Astrocyte of the hippocampus (primary cell): Measurements from ENCODE around the gene STK36.

Experiments
- DNase-seq: peaks from one replicate; pipeline ENCODE4 v3.0.0; 2011; ENCODE audit warnings: low read depth, low spot score

Gene STK36

DNA sequence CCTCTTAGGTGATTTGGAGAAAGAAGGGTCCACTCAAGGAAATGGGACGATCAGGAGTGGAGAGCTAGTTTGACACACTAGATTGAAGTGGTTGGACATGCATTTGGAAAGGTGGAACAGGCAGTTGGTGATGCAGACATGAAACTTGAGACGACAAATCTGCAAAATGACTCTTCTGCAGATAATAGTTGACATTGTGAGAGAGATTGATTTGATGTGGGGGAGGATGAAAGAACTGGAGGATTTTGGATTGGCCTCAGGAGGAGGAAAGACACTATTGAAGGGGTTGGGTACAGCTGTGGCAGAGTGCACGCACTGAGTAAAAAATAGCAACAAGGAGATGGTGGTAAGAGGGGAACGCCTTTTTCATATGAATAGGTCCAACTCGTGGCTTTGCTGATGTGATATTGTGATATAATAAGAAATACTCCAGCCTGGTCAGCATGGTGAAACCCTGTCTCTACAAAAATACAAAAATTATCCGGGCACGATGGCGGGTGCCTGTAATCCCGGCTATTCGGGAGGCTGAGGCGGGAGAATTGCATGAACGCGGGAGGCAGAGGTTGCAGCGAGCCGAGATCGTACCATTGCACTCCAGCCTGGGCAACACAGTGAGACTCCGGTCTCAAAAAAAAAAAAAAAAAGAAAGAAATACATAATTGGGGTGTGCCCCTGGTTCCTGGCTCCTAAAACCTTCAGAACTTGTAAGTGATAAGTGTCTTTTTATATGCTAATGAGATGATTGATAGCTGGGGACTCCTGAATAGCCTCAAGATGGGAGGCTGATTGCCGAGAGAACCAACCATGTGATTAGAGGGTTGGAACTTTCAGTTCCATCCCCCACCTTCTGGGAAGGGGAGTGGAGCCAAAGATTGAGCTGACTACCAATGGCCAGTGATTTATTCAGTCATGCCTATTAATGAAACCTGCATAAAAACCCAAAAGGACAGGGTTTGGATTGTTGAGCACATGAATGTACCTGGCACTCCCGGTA, 48.5 kb downstream of the STK36 start:
- DNase-seq = no peak

- no peak for DNase-seq
These were observed 49.6 kb downstream of the STK36 start for GRCh38 chr2:218721488-218721887.

GRCh38 chr2:218721934-218722333, 50.0 kb downstream of the STK36 start:
- no peak for DNase-seq

GRCh38 chr2:218722419-218722818, 50.5 kb downstream of the STK36 start:
- no peak for DNase-seq

- DNase-seq = no peak
These were observed 51.2 kb downstream of the STK36 start for GRCh38 chr2:218722876-218723785.

DNA sequence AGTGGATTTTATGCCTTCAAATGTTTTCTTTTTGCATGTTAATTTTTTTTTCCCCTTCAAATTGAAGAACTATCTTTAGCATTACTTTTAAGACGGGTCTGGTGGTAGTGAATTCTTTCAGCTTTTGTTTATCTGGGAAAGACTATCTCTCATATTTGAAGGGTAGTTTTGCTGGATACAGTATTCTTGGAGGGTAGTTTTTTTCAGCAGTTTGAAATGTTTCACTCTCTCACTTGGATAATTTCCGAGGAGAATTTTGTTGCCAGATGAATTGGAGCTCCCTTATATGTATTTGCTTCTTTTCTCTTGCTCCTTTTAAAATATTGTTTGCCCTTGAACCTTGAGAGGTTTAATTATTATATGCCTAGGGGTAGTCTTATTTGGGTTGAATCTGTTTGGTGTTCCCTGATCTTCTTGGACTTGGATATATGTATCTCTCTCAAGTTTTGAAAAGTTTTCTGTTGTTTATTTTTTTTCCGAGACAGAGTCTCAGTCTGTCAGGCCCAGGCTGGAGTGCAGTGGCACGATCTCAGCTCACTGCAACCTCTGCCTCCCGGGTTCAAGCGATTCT, 54.2 kb downstream of the STK36 start:
- no peak for DNase-seq

DNA sequence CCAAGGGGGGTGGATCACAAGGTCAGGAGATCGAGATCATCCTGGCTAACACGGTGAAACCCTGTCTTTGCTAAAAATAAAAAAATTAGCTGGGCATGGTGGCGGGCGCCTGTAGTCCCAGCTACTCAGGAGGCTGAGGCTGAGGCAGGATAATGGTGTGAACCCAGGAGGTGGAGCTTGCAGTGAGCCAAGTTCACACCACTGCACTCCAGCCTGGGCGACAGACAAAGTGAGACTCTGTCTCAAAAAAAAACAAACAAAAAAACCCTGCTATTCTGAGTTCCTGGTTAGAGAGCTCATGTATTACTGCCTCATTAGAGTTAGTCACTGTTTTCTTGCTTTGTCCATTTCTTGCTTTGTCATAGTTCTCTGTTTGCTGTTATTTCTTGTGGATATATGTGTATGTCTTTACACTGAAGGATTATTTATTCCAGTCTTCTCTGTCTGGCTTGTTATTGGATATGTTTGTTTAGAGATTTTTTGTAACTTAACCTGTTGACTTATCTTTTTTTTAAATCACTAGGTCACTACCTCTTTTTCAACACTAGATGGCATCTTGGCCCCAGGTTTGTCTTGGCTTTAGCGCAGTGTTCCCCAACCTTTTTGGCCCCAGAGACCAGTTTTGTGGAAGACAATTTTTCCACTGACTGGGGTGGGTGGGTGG, 55.7 kb downstream of the STK36 start:
- no peak for DNase-seq

DNA sequence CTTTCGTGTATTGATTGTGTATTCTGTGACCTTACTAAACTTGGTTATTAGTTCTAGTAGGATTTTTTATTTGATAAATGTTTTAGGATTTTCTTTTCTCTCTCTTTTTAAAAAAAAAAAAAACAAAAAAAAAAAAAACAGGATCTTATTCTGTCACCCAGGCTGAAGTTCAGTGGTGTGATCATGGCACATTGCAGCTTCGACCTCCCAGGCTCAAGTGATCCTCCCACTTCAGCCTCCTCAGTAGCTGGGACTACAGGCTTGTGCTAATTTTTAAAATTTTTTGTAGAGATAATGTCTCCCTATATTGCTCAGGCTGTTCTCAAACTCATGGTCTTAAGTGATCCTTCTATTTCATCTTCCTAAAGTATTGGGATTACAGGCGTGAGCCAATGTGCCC, 57.8 kb downstream of the STK36 start:
- DNase-seq = no peak

DNA sequence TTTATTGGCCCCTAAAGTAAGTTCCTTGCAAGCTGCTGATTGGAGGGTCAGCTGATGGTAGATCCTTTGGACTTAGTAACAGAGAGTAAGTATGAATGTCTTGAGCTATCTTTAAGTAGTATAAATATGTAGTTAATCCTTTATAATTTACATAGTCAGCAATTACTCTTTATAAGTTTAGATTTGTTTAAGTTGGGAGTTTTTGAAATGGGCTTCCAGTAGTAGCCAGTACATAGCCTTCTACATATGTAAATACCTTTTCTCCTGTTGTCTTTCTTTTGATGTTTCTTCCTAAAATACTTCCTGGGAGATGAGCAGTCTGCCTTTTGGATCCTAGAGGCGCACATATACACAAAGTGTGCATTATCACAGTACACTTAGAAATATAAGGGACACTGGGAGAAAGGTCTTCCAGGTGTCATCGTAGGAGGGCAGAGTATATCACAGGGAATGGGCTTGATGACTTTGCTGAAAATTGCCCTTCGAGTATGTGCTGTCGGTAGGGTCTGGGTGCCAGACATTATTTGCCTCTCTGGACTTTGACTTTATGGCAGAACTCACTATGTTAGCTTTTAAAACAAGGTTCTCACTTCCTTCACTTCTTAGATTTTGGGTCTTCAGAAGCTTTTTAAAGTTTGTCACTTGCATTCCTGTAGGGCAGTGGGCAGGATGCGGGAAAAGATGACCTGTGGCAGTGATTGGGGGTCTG, 60.3 kb downstream of the STK36 start:
- no peak for DNase-seq

DNA sequence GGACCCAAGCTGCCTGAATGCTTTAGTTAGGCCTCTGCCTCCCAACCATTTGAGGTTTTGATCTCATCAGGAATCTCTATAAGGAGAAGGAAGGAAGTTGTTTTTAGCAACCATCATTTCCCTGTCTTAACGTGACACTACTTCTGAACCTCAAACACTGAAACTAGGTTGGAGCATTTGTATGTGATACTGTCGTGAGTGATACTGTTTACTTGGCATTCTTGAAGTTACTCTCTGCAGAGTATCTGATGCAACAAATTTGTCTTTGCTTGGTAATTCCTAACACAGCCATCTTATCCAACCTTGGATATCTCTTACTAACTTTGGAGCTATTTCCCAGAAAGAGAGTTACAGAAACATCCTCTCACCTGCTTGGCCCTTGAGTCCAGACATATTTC, 60.9 kb downstream of the STK36 start:
- no peak for DNase-seq

- peak; percentile 44 for DNase-seq
These were observed 61.5 kb downstream of the STK36 start for GRCh38 chr2:218733171-218734021.

DNA sequence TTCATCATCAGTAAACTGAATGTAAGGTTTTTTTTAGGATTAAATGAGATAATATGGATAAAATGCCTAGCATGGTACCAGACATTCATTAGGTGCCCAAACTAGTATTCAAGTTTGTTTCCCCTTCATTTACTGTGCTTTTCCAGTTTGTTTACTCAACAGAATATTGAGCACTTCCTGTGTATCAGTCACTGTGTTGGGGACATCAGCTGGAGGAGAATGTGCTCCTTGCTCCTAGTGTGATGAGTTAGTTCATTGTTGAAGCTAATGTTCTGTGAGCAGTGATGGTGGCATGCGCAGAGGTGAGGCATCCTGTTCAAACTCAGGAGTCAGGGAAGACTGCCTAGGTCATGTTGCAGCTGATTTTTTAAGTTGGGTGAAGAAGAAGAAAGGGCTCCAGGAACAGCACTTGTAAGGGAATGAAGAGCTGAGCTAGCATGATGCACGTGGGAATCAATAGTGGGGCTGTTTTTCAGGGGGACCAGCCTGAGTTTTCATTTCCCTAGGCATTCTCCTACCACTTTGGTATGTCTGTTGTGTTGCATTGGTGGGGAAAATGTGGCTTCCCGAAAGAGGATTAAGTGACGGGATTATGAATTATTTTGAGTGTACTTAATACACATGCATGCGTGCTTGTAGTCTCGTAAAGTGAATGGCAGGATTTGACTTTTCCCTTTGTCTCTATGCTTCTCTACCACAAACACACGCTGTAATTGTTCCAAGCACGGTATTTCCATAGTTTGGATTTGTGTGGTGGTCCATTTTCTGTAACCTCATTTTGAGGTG, 62.5 kb downstream of the STK36 start:
- DNase-seq = no peak

DNA sequence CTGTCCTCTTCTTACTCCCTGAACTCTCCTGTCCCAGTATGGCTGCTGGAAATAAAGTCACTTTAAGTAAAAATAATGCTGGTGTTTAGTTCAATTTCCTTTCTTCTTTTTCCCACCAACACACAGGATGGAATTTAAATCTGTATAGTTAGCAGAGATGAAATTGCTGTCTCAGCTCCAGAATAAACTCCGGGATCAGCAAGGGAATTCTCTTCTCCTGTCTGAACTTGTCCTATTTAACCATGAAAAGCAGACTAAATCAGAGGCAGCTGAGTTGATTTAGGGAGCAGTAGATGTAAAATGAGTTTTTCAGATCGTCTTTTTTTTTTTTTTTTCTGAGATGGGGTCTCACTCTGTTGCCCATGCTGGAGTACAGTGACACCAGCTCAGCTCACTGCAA, 64.6 kb downstream of the STK36 start:
- DNase-seq = no peak

GRCh38 chr2:218743068-218743467, 71.2 kb downstream of the STK36 start:
- DNase-seq = no peak

GRCh38 chr2:218744615-218745014, 72.7 kb downstream of the STK36 start:
- no peak for DNase-seq

GRCh38 chr2:218745160-218745558, 73.3 kb downstream of the STK36 start:
- no peak for DNase-seq

DNA sequence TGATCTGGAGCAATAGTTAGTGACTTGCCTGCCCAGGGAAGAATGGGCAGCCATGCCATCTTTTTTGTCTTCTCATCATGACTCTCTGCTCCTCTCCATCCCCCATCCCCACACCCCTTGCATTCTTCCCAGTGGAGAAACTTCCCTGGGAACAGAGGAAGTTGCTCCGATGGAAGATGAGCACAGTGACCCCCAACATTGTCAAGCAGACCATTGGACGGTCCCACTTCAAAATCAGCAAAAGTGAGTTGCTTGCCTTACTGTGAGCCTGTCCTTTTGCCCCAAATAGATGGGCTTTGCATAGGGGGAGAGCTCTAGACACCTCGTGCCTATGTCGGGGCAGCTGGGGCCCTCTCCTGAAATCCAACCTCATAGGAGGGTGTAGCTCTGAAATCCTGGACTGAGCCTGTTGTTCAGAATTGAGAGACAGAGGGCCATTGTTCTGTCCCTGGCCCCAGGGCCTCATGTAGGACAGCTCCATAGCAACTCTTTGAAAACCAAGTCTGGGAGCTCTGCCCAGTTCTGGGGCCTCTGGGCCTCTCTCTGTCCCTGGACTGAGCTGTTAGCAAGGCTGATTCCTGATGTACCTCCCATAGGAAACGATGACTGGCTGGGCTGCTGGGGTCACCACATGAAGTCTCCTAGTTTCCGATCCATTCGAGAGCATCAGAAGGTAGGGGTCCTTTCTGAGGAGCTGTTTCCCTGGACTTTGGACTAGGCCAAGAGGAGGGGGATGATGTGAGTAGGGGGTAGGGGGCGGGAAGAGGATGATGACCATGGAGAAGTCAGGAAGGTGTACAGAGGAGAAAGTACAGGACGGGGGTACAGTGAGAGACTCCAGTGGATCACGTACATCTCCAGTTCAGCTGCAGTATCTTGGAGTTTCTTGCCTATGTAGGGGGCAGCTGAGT, 73.9 kb downstream of the STK36 start:
- DNase-seq = peak; percentile 88

GRCh38 chr2:218746470-218746795, 74.5 kb downstream of the STK36 start:
- no peak for DNase-seq
